HEK293T (cell line): ENCODE measurements around the gene RYR1.

ENCODE experiments used
- FOXA1 ChIP-seq: fragments of 450-650 bp; IDR thresholded peaks from 2 replicates; pipeline ENCODE4 v1.6.1; 2016; ENCODE audit warnings: mild to moderate bottlenecking
- FOXM1 ChIP-seq: fragments of 450-650 bp; IDR thresholded peaks from 2 replicates; pipeline ENCODE4 v1.6.1; 2017; ENCODE audit warnings: mild to moderate bottlenecking, borderline replicate concordance
- NFRKB ChIP-seq: fragments of 450-650 bp; IDR thresholded peaks from 2 replicates; pipeline ENCODE4 v1.6.1; 2016; ENCODE audit warnings: mild to moderate bottlenecking, moderate library complexity
- SP1 ChIP-seq: fragments of 450-650 bp; IDR thresholded peaks from 2 replicates; pipeline ENCODE4 v1.6.1; 2017
- SUZ12 ChIP-seq: fragments of 450-650 bp; IDR thresholded peaks from 2 replicates; pipeline ENCODE4 v1.6.1; 2016; ENCODE audit warnings: mild to moderate bottlenecking
- TARDBP ChIP-seq: fragments of 450-650 bp; IDR thresholded peaks from 2 replicates; pipeline ENCODE4 v1.6.1; 2016

GRCh38 chr19:38614289-38614688 is 180.8 kb downstream of the RYR1 start:
- TF ChIP-seq FOXA1 (no peak), SUZ12 (no peak), NFRKB (no peak), FOXM1 (no peak), SP1 (no peak), TARDBP (no peak)
